ENCODE measurements around the gene SHTN1.

SHTN1 gene

DNA sequence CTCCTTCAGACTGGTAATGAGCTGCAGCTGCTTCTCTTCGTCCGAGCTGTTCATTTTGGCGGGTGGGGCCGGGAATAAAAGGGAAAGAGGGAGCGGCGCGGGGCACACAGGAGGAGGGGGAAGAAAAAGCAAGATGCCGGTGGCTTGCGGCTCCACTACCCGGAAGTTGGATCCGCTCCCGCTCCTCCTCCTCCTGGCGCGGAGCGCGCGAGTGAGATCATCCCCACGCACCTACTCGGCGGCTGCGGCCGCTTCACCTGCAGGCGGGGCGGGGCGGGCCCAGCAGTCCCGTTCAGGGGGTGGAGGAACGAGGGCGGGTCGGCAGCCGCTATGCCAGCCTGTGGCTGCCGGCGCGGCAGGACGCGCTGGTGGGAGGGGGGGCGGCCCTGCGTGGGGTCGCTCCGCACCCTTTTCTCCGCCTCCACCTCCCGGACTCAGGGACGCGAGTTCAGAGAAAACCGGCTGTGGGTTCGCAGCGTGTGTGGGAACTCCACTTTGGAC is at the start of gene SHTN1:
Gene SHTN1 (minus strand): TSS at position 162 of the 501 bp plus-strand sequence. CDS start 108 bp downstream, at position 54.
- DNase-seq (ENCODE audit: low spot score) = peak; percentile 51

DNA sequence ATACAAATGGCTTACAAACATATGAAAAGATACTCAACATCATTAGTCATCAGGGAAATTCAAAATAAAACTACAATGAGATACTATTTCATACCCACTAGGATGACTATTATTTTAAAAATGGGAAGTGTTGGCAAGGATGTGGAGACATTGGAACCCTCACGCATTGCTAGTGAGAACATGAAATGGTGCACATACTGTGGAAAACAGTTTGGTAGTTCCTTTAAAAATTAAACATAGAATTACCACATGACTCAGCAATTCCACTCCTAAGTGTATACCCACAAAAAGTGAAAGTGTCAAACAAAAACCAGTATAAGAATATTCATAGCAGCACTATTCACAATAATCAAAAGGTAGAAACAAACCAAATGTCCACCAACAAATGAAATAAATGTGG is 48.5 kb upstream of the SHTN1 start:
- DNase-seq (ENCODE audit: low spot score) = no peak

DNA sequence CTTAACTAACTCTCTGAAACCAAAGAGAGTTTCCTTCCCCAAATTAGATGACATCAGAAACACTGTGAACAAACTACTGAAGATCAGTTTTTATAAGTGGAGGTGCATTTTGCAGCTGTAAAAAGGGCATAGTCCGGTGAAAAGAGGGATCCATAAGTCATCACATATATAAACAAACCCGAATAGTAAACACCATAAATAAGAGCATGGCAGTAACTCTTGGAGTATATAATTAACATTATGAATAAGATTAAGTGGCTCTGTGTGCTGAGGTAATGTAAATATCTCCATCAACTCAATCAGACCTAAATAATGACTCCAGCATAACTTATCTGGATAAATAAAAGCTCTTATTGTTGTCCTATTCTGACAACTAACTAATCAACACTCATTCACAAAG is 43.0 kb upstream of the SHTN1 start:
- no peak for DNase-seq (ENCODE audit: low spot score)

DNA sequence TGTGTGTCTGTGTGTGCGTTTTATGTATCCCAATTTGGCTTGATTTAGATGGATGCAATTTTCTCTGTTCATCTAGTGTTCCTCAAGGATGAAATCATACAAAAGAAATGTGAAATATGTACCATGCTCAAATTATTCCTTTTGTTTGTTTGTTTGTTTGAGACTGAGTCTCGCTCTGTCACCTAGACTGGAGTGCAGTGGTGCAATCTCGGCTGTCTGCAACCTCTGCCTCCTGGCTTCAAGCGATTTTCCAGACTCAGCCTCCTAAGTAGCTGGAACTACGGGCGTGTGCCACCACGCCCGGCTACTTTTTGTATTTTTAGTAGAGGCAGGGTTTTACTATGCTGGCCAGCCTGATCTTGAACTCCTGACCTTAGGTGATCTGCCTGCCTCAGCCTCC is 11.3 kb upstream of the SHTN1 start:
- DNase-seq (ENCODE audit: low spot score) = no peak

- DNase-seq (ENCODE audit: low spot score) = no peak
Measured at GRCh38 chr10:117014835-117015234, 9.8 kb upstream of the SHTN1 start.

GRCh38 chr10:117007080-117007479 is 2.1 kb upstream of the SHTN1 start:
- DNase-seq (ENCODE audit: low spot score) = peak; percentile 50

DNA sequence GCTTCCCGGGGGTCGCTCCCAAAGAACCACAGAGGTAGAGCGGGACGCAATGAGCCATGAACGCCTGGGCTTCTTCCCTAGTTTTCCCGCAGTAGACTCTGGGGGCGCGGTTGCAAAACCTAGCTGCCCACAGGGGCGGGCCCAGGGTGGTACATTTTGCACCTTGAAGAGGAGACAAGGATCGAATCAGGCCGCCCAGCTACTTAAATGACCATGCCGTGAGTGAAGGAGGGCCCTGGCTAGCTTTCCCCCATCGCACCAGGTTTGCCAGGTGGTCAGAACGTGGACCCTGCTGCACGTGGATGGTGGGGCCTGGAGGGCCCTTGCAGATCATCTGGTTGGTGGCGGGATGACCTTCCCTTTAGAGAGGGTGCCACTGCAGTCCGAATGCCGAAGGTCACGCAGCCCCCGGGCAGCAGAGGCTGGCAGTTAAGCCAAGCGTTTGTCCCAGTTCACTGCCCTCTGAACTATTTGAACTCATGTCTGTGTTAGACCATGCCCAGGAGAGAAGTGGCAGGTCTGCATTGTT is 604 bp upstream of the SHTN1 start:
- DNase-seq (ENCODE audit: low spot score) = peak; percentile 18

GRCh38 chr10:117004227-117005025 is 561 bp downstream of the SHTN1 start:
- peak; percentile 45 for DNase-seq (ENCODE audit: low spot score)

DNA sequence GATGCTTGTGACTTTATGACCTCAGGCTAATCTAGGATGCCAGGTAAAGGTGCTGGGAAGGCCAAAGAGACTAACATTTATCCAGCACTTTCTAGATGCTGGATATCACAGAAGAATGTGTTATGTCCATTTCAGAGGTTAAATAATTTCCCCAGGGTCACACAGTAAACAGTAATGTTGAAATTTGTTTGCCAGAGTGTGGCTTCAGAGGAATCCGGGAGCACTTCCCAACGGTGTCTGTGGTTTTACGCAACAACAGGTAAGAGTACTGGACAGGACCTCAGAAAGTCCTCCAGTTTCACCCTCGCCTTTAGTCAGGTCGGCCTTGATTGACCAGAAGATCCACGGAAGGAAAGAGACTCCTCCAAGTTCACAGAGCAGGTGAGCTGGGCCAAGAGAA is 1.7 kb downstream of the SHTN1 start:
- no peak for DNase-seq (ENCODE audit: low spot score)

DNA sequence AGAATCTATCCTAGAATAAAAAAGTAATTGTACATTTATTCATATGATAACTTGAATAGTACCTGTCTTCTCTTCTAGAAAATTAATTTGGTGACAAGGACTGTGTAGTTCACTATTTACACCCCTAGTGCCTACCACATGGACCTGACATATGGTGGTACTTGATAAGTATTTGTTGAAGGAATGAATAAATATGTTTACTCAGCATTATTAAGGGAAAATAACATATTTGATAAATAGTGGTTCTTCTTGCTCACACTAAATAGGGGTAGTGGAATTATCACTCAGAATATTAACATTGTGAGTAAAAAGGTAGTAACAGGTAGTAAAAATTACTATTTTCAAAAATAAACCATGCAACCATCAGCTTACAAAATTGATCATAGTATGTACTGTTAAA is 2.8 kb downstream of the SHTN1 start:
- no peak for DNase-seq (ENCODE audit: low spot score)

DNA sequence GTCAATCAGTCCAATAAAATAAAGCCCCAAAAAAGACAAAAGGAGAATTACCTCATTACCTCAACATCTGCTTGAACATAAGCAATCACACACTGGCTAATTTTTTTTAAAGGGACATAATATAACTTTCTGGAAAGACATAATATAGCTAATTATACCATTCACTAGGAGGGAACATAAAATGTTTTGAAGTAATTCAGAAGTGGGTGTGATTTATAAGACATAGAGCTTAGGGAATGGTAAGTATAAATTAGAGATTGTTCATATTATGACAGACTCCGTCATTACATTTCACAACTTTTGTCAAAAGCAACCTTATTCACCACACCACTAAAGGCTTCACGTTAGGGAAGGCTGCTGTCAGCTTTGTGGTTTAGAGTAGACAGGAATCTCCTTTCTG is 3.8 kb downstream of the SHTN1 start:
- DNase-seq (ENCODE audit: low spot score) = no peak

- DNase-seq (ENCODE audit: low spot score) = no peak
Measured at GRCh38 chr10:117000580-117000979, 4.4 kb downstream of the SHTN1 start.

- no peak for DNase-seq (ENCODE audit: low spot score)
Measured at GRCh38 chr10:116998172-116998571, 6.8 kb downstream of the SHTN1 start.

DNA sequence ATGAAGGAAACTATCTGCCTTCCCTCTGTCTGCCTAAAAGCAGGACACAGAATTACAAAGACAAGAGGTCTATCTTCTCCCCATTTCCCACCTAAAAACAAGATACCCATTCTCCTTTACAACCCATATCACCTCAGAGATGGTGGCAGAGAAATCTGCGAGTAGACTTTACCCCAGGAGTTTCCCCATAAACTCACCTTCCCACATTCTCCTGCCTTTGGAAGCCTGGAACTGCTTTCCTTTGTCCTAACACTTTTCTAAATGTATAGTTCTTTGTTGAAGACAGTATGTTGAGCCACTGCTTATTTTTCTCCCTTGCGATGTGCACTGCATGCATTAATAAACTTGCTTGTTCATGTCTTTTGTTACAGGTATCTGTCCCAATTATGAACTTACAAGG is 8.0 kb downstream of the SHTN1 start:
- DNase-seq (ENCODE audit: low spot score) = no peak

GRCh38 chr10:116995648-116996047 is 9.3 kb downstream of the SHTN1 start:
- no peak for DNase-seq (ENCODE audit: low spot score)

DNA sequence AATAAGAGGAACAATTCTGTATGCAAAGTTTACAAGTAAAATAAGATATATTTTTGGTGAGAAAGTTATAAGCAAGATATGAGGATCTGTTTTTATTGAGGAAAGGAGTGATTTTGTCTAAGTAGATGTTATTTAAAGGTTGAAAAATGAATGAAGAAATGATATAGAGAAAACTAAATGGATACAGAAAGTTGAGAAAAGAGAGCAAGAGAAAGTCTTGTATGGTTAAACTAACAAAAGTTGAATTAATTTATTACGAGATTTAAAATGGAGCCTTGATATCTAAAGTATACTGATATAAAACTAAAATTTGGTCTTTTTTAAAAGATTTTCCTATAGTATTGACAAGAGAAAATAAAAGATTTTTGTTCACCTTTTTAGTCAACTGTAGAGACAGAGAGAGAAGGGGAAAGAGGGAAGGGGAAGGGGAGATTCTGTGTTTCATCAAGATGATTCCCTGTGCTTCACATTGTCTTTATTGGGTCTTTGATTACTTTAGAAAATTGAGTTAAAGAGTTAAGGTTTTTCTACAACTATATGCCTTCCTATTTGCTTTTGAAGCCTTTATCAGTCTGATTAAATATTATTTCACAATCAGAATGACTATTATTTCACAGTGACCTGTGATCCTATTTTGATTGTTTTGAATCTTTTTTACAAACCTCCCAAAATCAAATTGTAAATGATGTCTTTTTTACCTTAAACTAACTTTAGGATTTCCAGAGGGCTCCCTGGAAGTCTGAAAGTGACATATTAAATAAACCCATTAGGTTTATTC is 10.7 kb downstream of the SHTN1 start:
- no peak for DNase-seq (ENCODE audit: low spot score)

- DNase-seq (ENCODE audit: low spot score) = no peak
Measured at GRCh38 chr10:116993610-116994009, 11.4 kb downstream of the SHTN1 start.

DNA sequence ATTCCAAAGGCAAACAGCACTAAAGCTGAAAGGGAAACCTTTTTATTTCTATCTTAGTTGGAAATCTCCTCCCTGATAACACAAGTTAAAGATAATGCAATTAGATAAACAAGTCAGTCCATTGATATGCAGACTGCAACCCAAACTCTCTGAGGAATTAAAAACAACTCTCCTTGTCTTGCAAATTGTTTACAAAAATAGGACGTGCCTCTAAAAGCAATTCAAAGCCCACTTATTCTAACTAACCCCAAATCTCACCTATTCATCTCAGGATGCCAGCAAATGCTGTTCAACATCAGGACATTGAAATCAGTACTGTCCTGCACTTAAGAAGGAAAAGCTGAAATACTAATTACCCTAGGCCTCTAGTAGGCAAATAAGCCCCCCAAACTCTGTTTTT is 12.8 kb downstream of the SHTN1 start:
- no peak for DNase-seq (ENCODE audit: low spot score)

- no peak for DNase-seq (ENCODE audit: low spot score)
Measured at GRCh38 chr10:116990276-116990800, 14.6 kb downstream of the SHTN1 start.

GRCh38 chr10:116989439-116989838 is 15.5 kb downstream of the SHTN1 start:
- no peak for DNase-seq (ENCODE audit: low spot score)

GRCh38 chr10:116988311-116988710 is 16.7 kb downstream of the SHTN1 start:
- no peak for DNase-seq (ENCODE audit: low spot score)

DNA sequence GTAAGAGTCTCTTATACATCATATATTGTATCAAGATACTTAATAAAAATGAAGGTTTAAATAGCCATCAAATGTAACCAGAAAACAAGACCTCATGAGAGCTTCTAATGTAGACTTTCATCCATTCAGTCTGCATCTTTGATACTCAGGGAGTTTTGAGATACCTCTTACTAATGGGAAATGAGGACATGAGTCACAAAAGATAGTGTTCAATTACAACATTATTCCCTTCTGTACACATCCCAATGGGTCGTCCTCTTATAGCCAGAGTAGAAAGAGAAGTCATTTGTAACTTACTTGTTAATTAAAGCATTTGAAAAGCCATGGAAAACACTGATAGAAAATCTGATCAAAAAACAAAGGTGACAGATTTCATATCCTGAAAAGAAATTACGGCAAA is 19.4 kb downstream of the SHTN1 start:
- DNase-seq (ENCODE audit: low spot score) = no peak

All from AG08396 (cell line).